NCI-H2196 treated with DMSO at 0.1 percent for 48 hours (cell line): ENCODE results near the gene C19orf85.

ENCODE experiments used
- DNase-seq: peaks from one replicate; lab custom pipeline; 2025; ENCODE audit not compliant: unreplicated experiment; lab: John Stamatoyannopoulos, UW

Gene C19orf85

DNA sequence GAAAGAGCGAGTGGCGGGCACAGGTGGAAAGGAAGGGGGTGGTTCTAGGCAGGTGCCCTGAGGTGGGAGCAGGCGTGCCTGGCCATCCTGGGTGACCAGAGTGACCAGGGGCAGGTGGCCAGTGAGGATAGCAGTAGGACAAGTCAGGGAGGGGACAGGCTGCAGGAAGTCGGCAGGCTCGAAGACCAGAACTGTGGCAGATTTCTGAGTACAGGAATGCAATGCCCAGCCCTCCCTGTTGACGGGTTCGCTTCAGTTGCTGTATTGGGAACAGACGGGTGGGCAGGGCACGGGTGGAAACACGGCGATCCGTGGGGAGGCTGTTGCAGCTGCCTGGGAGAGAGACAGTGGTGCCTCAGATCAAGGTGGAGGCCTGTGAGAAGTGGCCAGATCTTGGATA, 13.8 kb upstream of the C19orf85 start:
- DNase-seq: no peak

DNA sequence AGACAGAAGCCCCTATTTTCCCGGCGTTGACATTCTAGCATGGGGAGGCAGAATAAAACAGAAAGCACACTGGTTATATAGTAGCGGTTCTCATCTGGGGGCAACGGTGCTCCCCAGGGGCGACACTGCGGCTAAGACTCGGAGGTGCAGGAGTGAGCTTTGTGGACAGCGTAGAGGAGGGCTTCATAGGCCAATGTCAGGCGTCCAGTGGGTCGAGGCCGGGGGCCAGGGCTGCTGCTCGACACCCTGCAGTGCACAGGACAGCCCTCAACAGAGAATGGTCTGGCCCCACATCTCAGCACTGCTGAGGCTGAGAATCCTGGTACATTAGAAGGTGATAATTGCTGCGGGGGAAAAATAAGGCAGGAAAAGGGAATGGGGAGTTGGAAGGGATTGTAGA, 13.4 kb upstream of the C19orf85 start:
- no peak for DNase-seq

- DNase-seq: peak; percentile 90
These were observed 11.7 kb upstream of the C19orf85 start, which contains the start of gene ZNF628 for GRCh38 chr19:55476100-55476775. Gene ZNF628 (plus strand): TSS chr19:55476617. CDS start chr19:55479911, 3,294 bp downstream.

DNA sequence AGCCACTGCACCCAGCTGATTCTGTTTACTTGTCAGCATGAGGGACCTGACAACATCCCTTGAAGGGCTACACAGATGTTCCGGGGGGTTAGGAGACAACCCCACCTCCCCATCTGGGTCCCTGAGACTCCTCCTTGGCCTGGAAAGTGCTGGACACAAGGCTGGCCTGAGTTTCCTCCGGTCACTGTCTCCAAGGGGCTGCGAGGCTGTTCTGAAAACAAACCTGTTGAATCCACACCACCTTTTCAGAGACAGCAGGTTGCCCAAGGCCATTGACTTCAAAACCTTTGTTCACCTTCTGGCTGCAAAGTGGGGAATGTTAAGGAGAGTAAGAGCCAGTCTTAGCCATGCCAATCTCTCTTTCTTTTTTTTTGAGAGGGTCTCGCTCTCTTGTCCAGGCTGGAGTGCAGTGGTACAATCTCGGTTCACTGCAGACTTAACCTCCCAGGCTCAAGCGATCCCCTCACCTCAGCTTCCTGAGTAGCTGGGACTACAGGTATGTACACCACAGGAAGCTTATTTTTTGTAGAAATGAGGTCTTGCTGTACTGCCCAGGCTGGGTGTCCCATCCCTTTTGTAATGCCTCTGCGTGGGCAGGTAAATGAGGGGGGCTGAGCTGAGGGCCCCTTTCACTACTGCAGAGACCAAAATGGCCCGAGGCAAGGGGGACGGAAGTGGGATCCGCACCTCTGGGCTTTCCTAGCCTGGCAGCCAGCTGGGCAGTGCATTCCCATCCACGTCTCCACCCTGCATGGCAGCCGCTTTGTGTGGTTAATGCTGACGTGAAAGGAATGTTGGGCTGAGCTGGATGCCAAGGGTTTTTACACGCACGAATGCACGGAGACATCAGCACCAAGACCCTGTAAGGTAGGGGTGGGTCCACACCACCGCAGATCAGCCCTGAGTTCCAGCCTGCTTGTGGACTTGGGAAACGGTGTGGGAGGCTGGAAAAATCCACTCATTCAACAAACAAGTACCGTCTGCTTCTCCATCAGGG, 10.0 kb upstream of the C19orf85 start:
- DNase-seq: no peak

- DNase-seq: no peak
These were observed 8.9 kb upstream of the C19orf85 start for GRCh38 chr19:55473225-55474012.

- DNase-seq: no peak
These were observed 7.9 kb upstream of the C19orf85 start for GRCh38 chr19:55472463-55472862.

DNA sequence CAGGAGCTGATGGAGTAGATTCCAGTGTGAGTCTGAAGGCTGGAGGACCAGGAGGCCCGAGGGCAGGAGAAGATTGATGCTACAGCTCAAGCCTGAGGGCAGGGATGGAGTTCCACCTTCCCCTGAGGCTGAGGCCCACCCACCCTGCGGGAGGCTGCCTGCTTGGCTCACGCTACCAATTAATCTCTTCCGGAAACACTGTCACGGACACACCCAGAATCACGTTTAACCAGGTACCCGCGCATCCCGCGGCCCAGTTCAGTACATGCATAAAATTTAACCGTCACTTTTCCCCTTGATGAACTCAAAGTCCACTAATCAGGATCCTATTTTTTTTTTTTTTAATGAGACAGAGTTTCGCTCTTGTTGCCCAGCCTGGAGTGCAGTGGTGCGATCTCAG, 6.7 kb upstream of the C19orf85 start:
- no peak for DNase-seq

DNA sequence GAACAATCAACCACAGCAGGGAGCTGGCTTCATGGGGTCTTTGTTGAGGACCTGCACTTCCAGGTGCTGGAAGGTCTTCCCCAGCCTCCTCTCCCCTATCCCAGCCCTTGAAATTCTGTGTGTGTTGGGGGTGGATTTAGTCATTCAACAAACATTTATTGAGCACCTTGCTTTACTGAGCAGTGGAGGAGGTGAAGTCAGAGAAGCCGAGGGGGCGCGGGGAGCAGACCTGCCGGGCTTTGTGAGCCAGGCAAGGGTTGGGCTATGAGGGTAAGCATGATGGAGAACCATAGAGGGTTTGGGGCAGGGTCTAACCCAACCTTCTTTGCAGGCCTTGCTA, 3.5 kb upstream of the C19orf85 start:
- no peak for DNase-seq

- no peak for DNase-seq
These were observed 2.9 kb upstream of the C19orf85 start for GRCh38 chr19:55467236-55468053.

DNA sequence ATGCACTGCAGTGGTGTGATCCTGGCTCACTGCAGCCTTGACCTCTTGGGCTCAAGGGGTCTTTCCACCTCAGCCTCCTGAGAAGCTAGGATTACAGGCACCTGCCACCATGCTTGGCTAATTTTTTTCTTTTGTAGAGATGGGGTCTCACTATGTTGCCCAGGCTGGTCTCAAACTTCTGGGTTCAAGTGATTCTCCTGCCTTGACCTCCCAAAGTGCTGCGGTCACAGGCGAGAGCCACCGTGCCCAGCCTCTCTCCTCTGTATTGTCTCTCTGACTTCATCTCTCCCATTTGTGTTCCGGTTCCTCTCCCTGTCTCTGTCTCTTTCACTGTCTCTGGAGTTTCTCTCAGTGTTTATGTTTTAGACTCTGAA, 1.7 kb upstream of the C19orf85 start:
- no peak for DNase-seq

DNA sequence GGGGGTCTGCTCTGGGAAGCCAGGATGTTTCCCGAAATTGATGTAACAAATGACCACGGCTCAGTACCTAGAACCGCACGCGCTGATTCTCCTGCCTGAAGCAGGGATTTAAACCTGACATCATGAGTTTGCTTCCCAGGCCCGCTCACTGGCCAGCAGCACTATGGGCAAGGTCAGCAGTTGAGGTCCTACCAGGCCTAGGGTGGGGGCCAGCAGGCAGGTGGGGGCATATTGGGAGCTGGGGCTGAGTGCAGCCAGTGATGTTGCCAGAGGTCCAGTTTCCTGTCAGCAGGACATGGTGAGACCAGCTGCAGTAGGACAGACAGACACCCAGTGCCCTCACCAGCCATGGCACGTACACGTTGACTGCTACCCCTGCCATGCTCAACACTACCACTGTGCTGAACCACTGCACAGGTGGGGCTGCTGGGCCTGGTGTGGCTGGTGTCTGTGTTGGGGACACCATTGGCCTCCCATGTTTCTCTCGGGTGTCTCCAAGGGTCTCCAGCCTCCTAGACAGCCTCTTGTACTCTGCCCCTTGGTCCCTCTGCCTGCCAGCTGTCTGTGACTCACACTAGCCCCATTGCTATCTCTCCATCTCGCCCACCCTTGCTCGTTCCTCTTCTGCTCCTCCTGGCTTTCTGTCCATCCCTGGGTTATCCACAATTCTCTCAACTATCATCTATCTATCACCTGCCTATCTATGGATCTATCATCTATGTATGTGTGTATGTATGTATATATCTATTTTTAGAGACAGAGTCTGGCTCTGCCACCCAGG, 1.1 kb upstream of the C19orf85 start:
- no peak for DNase-seq

DNA sequence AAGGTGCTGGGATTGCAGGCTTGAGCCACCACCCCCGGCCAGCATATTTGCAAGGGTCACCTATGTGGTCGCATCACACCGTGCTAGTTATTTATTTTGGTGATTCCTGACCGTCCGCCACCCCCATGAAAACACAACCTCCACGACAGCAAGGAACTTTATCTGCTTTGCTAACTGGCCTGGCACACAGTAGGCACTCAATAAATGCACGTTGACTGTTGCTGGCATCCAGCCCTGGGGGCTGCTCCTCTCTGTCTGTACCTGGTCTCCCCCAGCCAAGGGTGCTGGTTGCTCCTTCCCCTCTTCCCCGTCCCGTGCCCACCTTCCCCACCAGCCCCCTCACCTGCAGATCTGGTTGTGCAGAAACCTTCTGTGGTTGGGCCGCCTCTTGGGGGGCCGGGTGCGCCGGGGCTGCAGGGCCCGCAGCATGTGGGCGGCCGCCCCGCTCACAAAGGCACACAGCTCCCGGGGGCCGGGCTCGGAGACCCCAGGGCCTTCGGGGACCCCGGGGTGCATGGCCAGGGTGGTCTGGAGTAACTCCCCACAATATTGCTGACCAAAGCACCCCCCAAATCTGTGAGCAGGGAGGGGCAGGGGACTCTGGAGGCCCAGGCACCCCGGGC, 401 bp downstream of the C19orf85 start:
- DNase-seq: no peak

DNA sequence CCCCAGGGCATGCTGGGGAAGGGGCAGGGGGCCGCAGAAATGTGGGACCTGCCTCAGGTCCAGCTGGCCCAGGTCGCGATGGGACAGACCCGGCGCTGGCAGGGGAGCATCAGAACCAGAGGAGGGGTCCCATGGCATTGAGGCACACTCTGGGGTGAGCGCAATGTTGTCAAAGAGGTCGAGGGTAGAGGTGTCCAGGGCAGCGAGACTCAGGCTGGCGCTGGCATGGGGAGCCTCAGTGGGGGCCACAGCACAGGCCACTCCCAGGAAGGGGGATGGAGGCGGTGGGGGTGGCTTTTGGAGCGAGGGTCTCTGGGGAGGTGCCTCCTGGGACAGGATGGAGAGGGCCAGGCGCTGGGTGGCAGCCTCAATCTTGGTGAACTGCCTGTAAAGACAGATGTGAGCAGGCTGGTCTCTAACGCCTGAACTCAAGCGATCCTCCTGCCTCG, 944 bp downstream of the C19orf85 start:
- no peak for DNase-seq

GRCh38 chr19:55462722-55463121, 1.8 kb downstream of the C19orf85 start:
- DNase-seq: no peak

DNA sequence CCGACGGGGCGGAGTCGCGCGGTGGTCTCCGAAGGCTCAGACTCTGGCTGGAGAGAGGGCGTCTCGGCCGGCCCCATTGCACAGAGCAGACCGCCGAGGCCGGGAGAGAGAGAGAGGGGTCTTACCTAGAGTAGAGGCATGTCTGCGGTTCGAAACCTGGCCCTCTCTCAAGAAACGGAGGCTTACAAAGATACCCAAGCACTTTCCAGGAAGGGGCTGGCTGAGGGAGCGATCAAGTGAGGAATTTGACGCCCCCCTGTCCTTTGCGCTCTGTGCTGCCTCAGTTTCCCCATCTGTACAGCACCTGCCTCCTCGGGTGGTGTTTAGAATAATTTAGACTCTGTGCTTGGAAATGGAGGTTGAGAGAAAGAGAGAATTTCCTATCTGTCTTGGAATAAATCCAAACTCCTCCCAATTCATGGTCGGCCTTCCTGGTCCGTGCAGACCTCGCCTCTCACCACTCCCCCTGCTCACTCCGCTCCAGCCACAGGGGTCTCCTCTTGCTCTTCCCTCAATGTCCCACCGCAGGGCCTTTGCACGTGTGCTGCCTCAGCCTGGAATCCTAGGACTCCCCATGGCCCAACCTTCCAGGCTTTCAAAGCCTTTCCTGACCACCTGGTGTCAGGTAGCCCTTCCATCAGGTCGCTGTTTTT, 2.5 kb downstream of the C19orf85 start:
- no peak for DNase-seq

DNA sequence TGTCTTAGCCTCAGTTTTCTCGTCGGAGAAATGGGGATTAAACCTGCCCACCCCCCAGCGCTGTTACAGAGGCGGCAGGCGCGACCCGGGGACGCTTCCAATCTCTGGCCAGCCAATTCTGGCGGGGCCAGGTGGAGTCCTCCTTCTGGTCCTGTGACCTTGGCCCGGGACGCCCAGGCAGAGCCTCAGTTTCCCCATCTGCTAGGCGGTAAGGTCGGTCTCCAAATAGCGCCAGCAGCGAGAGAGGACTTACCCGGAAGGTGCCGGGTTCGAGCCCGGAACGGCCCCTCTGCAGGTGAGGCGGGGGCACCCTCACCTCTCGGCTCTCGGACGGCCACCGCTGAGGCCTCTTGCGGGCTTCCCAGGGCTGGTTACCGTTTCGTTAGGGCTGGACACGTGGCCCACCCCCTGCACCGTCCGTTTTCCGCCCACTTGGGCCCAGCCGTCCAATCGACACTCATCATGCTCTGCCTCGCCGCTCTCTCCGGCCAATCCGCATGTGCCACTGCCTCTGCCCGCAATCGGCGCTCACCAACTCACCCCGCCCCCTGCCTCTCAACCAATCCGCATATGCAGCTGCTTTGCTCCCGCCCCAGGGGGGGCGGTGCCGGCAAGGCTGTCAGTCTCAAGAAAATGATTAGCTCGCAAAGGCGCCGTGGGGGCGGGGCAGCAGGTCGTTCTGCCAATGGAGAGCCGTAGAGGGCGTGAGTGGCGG, 3.1 kb downstream of the C19orf85 start, which contains the start of gene ISOC2:
TSS of gene ISOC2 (minus strand) at position 384 of the 715 bp plus-strand sequence. CDS start 5,156 bp downstream, outside the sequence.
- peak; percentile 99 for DNase-seq

- peak; percentile 20 for DNase-seq
These were observed 3.8 kb downstream of the C19orf85 start for GRCh38 chr19:55460670-55461258.
